Neural crest cell (in vitro differentiated cells): ENCODE data around the gene PKIB. TPM values are rescaled to one million over a fixed set of nuclear protein-coding genes. Genes with fewer than 3 reads are reported as not detected.

ENCODE experiments used
- DNase-seq: peaks from one replicate; pipeline ENCODE4 v3.0.0; 2021; ENCODE audit warnings: low read depth, mixed read lengths, low spot score
- H3K27ac Mint-ChIP-seq: one replicate; pipeline ENCODE4 v1.8.0; 2021; ENCODE audit warnings: mild to moderate bottlenecking, mixed read lengths; ENCODE audit not compliant: unreplicated experiment
- H3K27me3 Mint-ChIP-seq: 2 replicates; pipeline ENCODE4 v1.8.0; 2021; ENCODE audit warnings: low read depth, mild to moderate bottlenecking, mixed read lengths
- H3K36me3 Mint-ChIP-seq: 2 replicates; pipeline ENCODE4 v1.8.0; 2021; ENCODE audit warnings: low read depth, mild to moderate bottlenecking, mixed read lengths
- H3K4me1 Mint-ChIP-seq: 2 replicates; pipeline ENCODE4 v1.8.0; 2021; ENCODE audit warnings: mixed read lengths
- H3K4me3 Mint-ChIP-seq: one replicate; pipeline ENCODE4 v1.8.0; 2021; ENCODE audit warnings: mild to moderate bottlenecking, mixed read lengths
- H3K9me3 Mint-ChIP-seq: 2 replicates; pipeline ENCODE4 v1.8.0; 2021; ENCODE audit warnings: mixed read lengths
- CTCF ChIP-seq: fragments of 200-600 bp; sonication (generic); conservative IDR thresholded peaks from 2 replicates; pipeline ENCODE4 v1.5.0; 2021; ENCODE audit warnings: antibody characterized with exemption, mild to moderate bottlenecking
- total RNA-seq: library from RNA; stranded (reverse); gene quantifications from 2 replicates; pipeline ENCODE4 v1.2.1, GENCODE V29; 2021

PKIB gene
- total RNA-seq, 1 donor from 2014 or later = 86.4 TPM

GRCh38 chr6:122751326-122751725, 141.1 kb downstream of the PKIB start:
- H3K4me1 Mint-ChIP-seq = peaks cover 36% of the 10 kb centered on the region
- peaks cover 15% of the 10 kb centered on the region for H3K36me3 Mint-ChIP-seq
- no peak for TF ChIP-seq CTCF
- H3K27me3 Mint-ChIP-seq = no peaks in the 10 kb centered on the region
- H3K4me3 Mint-ChIP-seq = no peak overlapping the region
- H3K9me3 Mint-ChIP-seq = peaks cover 18% of the 10 kb centered on the region
- DNase-seq = no peak
- H3K27ac Mint-ChIP-seq = no peak overlapping the region

DNA sequence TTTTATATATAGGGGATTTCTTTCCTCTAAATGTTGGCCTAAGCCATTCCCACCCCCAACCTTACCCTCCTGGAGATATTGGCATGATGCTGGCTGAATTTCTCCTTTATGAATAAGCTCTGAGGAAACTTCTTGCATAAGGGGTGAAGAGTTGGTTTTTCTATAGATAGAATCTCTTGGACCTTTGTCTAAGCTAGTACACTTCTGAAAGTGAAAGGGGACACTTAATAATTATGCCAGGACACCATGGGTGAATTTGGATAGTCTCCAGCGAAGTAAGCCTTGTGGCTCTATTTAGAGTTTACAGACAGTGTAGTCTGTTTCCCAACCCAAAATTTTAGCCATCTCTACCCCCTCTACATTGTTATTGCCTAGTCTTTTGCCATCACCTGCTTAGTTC, 142.3 kb downstream of the PKIB start:
- H3K27me3 Mint-ChIP-seq = no peaks in the 10 kb centered on the region
- peaks cover 41% of the 10 kb centered on the region for H3K4me1 Mint-ChIP-seq
- H3K36me3 Mint-ChIP-seq = peaks cover 17% of the 10 kb centered on the region
- no peak overlapping the region for H3K4me3 Mint-ChIP-seq
- H3K27ac Mint-ChIP-seq = no peak overlapping the region
- peaks cover 24% of the 10 kb centered on the region for H3K9me3 Mint-ChIP-seq
- TF ChIP-seq CTCF = no peak
- DNase-seq = no peak

DNA sequence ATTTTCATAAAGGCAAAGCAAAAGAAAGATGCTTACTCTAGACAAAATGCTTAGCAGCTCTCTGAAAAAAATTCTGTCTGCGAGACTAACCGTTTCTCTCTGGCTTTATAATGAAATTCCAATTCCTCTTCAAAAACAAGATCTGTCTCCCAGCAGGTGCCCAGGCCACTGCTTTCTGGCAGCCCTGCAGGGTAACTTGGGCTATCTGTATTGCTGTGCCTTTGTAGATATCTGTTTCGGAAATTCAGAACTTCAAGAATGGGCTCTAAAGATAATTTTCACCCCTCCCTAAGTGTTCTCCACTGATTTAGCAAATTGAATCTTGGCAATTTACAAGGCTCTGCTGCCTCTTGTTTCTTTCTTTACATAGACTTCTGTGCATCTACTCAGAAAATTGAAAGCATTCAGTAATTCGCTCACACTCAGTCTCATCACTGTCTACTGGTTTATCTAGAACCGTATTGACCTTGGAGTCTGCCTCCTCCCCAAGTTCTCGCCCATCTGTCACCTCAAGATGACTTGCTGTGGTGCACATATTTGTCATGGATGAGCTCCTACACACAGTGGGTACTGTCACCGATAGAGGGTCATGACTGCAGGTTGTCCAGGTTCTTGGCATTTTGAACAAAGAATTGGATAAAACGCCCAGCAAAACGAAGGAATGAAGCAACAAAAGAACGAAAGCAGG, 142.9 kb downstream of the PKIB start:
- peaks cover 41% of the 10 kb centered on the region for H3K4me1 Mint-ChIP-seq
- no peak for DNase-seq
- H3K36me3 Mint-ChIP-seq = peaks cover 15% of the 10 kb centered on the region
- no peaks in the 10 kb centered on the region for H3K27me3 Mint-ChIP-seq
- H3K9me3 Mint-ChIP-seq = peaks cover 24% of the 10 kb centered on the region
- no peak for TF ChIP-seq CTCF
- H3K4me3 Mint-ChIP-seq = peak overlapping the region; percentile 20
- H3K27ac Mint-ChIP-seq = peak overlapping the region; percentile 81

DNA sequence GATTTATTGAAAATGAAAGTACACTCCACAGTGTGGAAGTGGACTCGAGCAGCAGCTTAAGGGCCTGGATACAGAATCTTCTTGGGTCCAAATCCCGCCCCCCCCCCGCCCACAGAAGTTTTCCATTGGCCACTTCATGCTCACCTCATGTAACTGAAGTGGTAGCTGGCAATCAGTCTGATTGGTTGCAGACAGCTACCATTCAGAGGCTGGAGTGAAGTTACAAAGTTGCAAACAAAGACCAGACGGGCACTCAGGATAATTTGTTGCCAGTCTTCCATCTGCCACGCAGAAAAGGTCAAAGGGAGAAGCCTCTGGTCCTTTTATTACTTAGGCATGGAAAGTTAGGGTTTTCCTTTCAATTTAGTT, 143.5 kb downstream of the PKIB start:
- TF ChIP-seq CTCF = no peak
- Mint-ChIP-seq H3K27ac (peak overlapping the region; percentile 81), H3K27me3 (no peaks in the 10 kb centered on the region), H3K36me3 (peaks cover 15% of the 10 kb centered on the region), H3K4me1 (peaks cover 41% of the 10 kb centered on the region), H3K4me3 (no peak overlapping the region), H3K9me3 (peaks cover 24% of the 10 kb centered on the region)
- DNase-seq = no peak

GRCh38 chr6:122754191-122754731, 144.1 kb downstream of the PKIB start:
- no peak for TF ChIP-seq CTCF
- peaks cover 23% of the 10 kb centered on the region for H3K9me3 Mint-ChIP-seq
- H3K36me3 Mint-ChIP-seq = peaks cover 13% of the 10 kb centered on the region
- no peak for DNase-seq
- peak overlapping the region; percentile 66 for H3K27ac Mint-ChIP-seq
- no peaks in the 10 kb centered on the region for H3K27me3 Mint-ChIP-seq
- H3K4me1 Mint-ChIP-seq = peaks cover 41% of the 10 kb centered on the region
- peak overlapping the region; percentile 24 for H3K4me3 Mint-ChIP-seq
